ENCODE results near the gene FAR2. TPM values are rescaled to one million over a fixed set of nuclear protein-coding genes. Genes with fewer than 3 reads are reported as not detected.

The FAR2 gene
- total and polyA plus RNA-seq, 4 donors = 7.1 to 14.4 (median 11.2) TPM

- no peak overlapping the region for H3K27ac ChIP-seq (ENCODE audit: low read depth in 1 of 2, low read length in 1 of 2)
- 88 to 89% methylated on average over 2 of the region's 2 CpGs for WGBS, 2 donors
- peaks cover 0 to 2% (median 0%) of the 10 kb centered on the region in 5 donors for H3K4me1 ChIP-seq (ENCODE audit: control insufficient read depth in 5 of 5, insufficient read depth in 5 of 5, low read length in 5 of 5)
- no peaks in the 10 kb centered on the region for H3K27me3 ChIP-seq (ENCODE audit: control insufficient read depth in 3 of 3, insufficient read depth in 3 of 3, low read length in 2 of 3)
- no peak overlapping the region for H3K4me3 ChIP-seq
- H3K36me3 ChIP-seq (ENCODE audit: control insufficient read depth in 4 of 4, insufficient read depth in 4 of 4, low read length in 4 of 4) = peaks cover 0 to 2% (median 0%) of the 10 kb centered on the region in 4 donors
- H3K9ac ChIP-seq (ENCODE audit: insufficient read depth in 1 of 2, low read length in 2 of 2) = no peak overlapping the region
- DNase-seq (no peak), ATAC-seq (ENCODE audit: insufficient read depth, low FRiP score) (no peak)
- TF ChIP-seq CTCF (IDR thresholded peaks at IDR 0.05; ENCODE audit: control extremely low read depth, extremely low read depth) = no peak
- no peaks in the 10 kb centered on the region for H3K9me3 ChIP-seq (ENCODE audit: control insufficient read depth in 4 of 4, insufficient read depth in 3 of 4, low read length in 3 of 4)
These were observed 85.5 kb downstream of the FAR2 start for GRCh38 chr12:29234552-29234951.

- Histone ChIP-seq H3K9ac (ENCODE audit: insufficient read depth in 1 of 2, low read length in 2 of 2) (no peak overlapping the region), H3K4me1 (ENCODE audit: control insufficient read depth in 5 of 5, insufficient read depth in 5 of 5, low read length in 5 of 5) (peaks cover 0 to 2% (median 0%) of the 10 kb centered on the region in 5 donors), H3K9me3 (ENCODE audit: control insufficient read depth in 4 of 4, insufficient read depth in 3 of 4, low read length in 3 of 4) (no peaks in the 10 kb centered on the region), H3K27ac (ENCODE audit: low read depth in 1 of 2, low read length in 1 of 2) (no peak overlapping the region), H3K27me3 (ENCODE audit: control insufficient read depth in 3 of 3, insufficient read depth in 3 of 3, low read length in 2 of 3) (no peaks in the 10 kb centered on the region), H3K36me3 (ENCODE audit: control insufficient read depth in 4 of 4, insufficient read depth in 4 of 4, low read length in 4 of 4) (peaks cover 0 to 2% (median 0%) of the 10 kb centered on the region in 4 donors), H3K4me3 (no peak overlapping the region)
- whole genome bisulfite sequencing, 2 donors = 60 to 85% methylated on average over 2 of the region's 2 CpGs
- TF ChIP-seq CTCF (IDR thresholded peaks at IDR 0.05; ENCODE audit: control extremely low read depth, extremely low read depth) = no peak
- ATAC-seq (ENCODE audit: insufficient read depth, low FRiP score) (no peak), DNase-seq (no peak)
These were observed 86.0 kb downstream of the FAR2 start for GRCh38 chr12:29234965-29235626.

GRCh38 chr12:29238822-29239291 is 89.8 kb downstream of the FAR2 start:
- Histone ChIP-seq H3K9ac (ENCODE audit: insufficient read depth in 1 of 2, low read length in 2 of 2) (no peak overlapping the region), H3K27me3 (ENCODE audit: control insufficient read depth in 3 of 3, insufficient read depth in 3 of 3, low read length in 2 of 3) (no peaks in the 10 kb centered on the region), H3K36me3 (ENCODE audit: control insufficient read depth in 4 of 4, insufficient read depth in 4 of 4, low read length in 4 of 4) (no peaks in the 10 kb centered on the region), H3K4me3 (no peak overlapping the region), H3K9me3 (ENCODE audit: control insufficient read depth in 4 of 4, insufficient read depth in 3 of 4, low read length in 3 of 4) (no peaks in the 10 kb centered on the region), H3K27ac (ENCODE audit: low read depth in 1 of 2, low read length in 1 of 2) (no peak overlapping the region), H3K4me1 (ENCODE audit: control insufficient read depth in 5 of 5, insufficient read depth in 5 of 5, low read length in 5 of 5) (peaks cover 0 to 9% (median 5%) of the 10 kb centered on the region in 5 donors)
- ATAC-seq (ENCODE audit: insufficient read depth, low FRiP score) = no peak
- TF ChIP-seq CTCF (IDR thresholded peaks at IDR 0.05; ENCODE audit: control extremely low read depth, extremely low read depth) = no peak
- WGBS, 2 donors = 82 to 84% methylated on average over 2 of the region's 2 CpGs
- no peak for DNase-seq

All from lung (tissue), 12 donors.